Lung (tissue), 12 donors: ENCODE data around the gene ADCY5. TPM values are rescaled to one million over a fixed set of nuclear protein-coding genes. Genes with fewer than 3 reads are reported as not detected.

Experiments
- ATAC-seq: fragments of 200-7000 bp; cut with Tn5 transposase; one replicate; pipeline ENCODE4 v1.9.1; 2020; ENCODE audit warnings: moderate number of reproducible peaks; ENCODE audit not compliant: insufficient read depth, low FRiP score
- DNase-seq, 3 donors: peaks; one replicate each; pipeline ENCODE4 v3.0.0-alpha.2; 2013 to 2017
- H3K27ac ChIP-seq, 2 donors: one replicate each; pipeline ENCODE4 v1.5.1; 2013; ENCODE audit warnings: mild to moderate bottlenecking in 2 of 2, moderate library complexity in 2 of 2, control low read depth in 1 of 2, inconsistent platforms in 1 of 2, low read depth in 1 of 2, low read length in 1 of 2
- H3K27me3 ChIP-seq, 3 donors: one replicate each; pipeline ENCODE4 v1.5.1; 2013; ENCODE audit warnings: low read length in 2 of 3; ENCODE audit not compliant: control insufficient read depth in 3 of 3, insufficient read depth in 3 of 3
- H3K36me3 ChIP-seq, 4 donors: one replicate each; pipeline ENCODE4 v1.5.1; 2013; ENCODE audit warnings: low read length in 4 of 4, mild to moderate bottlenecking in 1 of 4, moderate library complexity in 1 of 4; ENCODE audit not compliant: control insufficient read depth in 4 of 4, insufficient read depth in 4 of 4
- H3K4me1 ChIP-seq, 5 donors: one replicate each; pipeline ENCODE4 v1.5.1; 2013; ENCODE audit warnings: low read length in 5 of 5, mild to moderate bottlenecking in 2 of 5, moderate library complexity in 1 of 5; ENCODE audit not compliant: control insufficient read depth in 5 of 5, insufficient read depth in 5 of 5
- H3K4me3 ChIP-seq: one replicate; pipeline ENCODE4 v1.5.1; 2013; ENCODE audit warnings: mild to moderate bottlenecking, control low read depth, moderate library complexity
- H3K9ac ChIP-seq, 2 donors: one replicate each; pipeline ENCODE4 v1.5.1; 2013; ENCODE audit warnings: low read length in 2 of 2, control low read depth in 1 of 2; ENCODE audit not compliant: insufficient read depth in 1 of 2
- H3K9me3 ChIP-seq, 4 donors: one replicate each; pipeline ENCODE4 v1.5.1; 2013; ENCODE audit warnings: low read length in 3 of 4, mild to moderate bottlenecking in 1 of 4, moderate library complexity in 1 of 4; ENCODE audit not compliant: control insufficient read depth in 4 of 4, insufficient read depth in 3 of 4
- CTCF ChIP-seq: IDR thresholded peaks from 2 replicates; pipeline ENCODE4 v1.5.1; 2012; ENCODE audit warnings: mild to moderate bottlenecking; ENCODE audit errors: control extremely low read depth, extremely low read depth
- WGBS, 2 donors: extraction: QIAGEN DNeasy Blood & Tissue Kit; methylation state at CpG; one replicate each; pipeline ENCODE4 v1.1.7; 2013; 5-methylcytosine and 5-hydroxymethylcytosine counted together
- polyA plus RNA-seq, 2 donors: library from polyadenylated mRNA; stranded (reverse); fragments of 200-250 nt; gene quantifications; one replicate each; pipeline ENCODE4 v1.2.1, GENCODE V29; 2013
- total RNA-seq, 2 donors: library from RNA; depleted of rRNA in 1 of 2; stranded (reverse); fragments of >200 nt in 1 of 2; gene quantifications; one replicate each; pipeline ENCODE4 v1.2.1, GENCODE V29; 2014 to 2021
- donor health status: control.
- donor health status: control.
- donor health status: Bipolar disorder and iron deficiency.
- donor health status: healthy.
- donor health status: DM: yes; HTN: yes; CAD: no.

ADCY5 gene
- total and polyA plus RNA-seq, 4 donors: 1.2 to 8.4 (median 2.4) TPM

- Histone ChIP-seq H3K27ac (peak overlapping the region in 1 of 2 donors; percentile 83), H3K36me3 (no peaks in the 10 kb centered on the region), H3K4me3 (no peak overlapping the region), H3K9me3 (no peaks in the 10 kb centered on the region), H3K9ac (no peak overlapping the region), H3K4me1 (peaks cover 3 to 47% (median 12%) of the 10 kb centered on the region in 5 donors), H3K27me3 (no peaks in the 10 kb centered on the region)
- no peak for TF ChIP-seq CTCF
- DNase-seq (peak in 1 of 3 donors; percentile 24), ATAC-seq (no peak)
- WGBS, 2 donors: 89 to 95% methylated on average over 6 of the region's 6 CpGs
These were observed 32.2 kb downstream of the ADCY5 start for GRCh38 chr3:123416647-123417046.

GRCh38 chr3:123416173-123416572, 32.7 kb downstream of the ADCY5 start:
- H3K9me3 ChIP-seq: no peaks in the 10 kb centered on the region
- ATAC-seq: no peak
- no peak overlapping the region for H3K4me3 ChIP-seq
- H3K9ac ChIP-seq: no peak overlapping the region
- DNase-seq: no peak
- no peaks in the 10 kb centered on the region for H3K27me3 ChIP-seq
- TF ChIP-seq CTCF: no peak
- H3K4me1 ChIP-seq: peaks cover 3 to 49% (median 14%) of the 10 kb centered on the region in 5 donors
- H3K36me3 ChIP-seq: no peaks in the 10 kb centered on the region
- 87% methylated on average over 4 of the region's 4 CpGs for WGBS, 2 donors
- H3K27ac ChIP-seq: peak overlapping the region in 1 of 2 donors; percentile 83

DNA sequence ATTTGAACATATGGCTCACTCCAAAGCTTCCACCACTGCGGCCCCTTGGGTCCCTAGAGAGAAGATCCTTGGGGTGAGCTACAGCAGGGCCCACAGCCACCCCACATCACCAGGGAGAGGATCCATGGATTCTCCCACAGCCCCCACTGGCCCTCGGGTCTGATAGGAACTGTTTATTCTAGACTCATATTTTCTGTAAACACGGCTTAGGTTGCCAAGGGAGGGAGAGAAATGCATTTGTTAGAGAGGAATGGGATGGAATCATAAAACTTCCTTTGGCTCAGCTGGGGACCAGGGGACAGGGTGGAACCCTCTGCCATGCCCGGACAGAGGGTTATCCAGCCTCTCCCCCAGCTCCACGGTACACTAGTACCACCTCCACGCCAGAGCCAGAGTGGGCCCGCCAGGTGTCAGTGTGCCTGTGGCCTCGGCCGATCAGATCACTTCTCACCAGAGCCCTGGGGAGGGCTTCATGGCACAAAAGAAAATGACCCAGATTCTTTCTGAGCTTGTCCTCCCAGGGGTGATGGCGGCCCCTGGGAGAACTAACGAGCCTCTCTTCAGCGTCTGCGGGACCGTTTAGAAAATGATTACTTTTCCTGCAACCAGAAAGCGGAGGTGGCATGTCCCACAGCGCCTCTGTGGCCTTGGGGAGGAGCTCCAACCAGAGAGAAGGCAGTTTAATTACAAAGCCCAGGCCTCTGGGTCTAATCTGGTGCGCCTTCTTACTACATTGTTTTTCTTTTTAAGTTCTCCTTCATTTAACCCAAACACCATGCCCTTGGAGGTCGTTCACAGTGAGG, 33.7 kb downstream of the ADCY5 start:
- Histone ChIP-seq H3K4me1 (peaks cover 1 to 49% (median 14%) of the 10 kb centered on the region in 5 donors), H3K36me3 (no peaks in the 10 kb centered on the region), H3K27me3 (no peaks in the 10 kb centered on the region), H3K27ac (peak overlapping the region; percentile 0 to 83), H3K9ac (no peak overlapping the region), H3K9me3 (no peaks in the 10 kb centered on the region), H3K4me3 (no peak overlapping the region)
- 76 to 83% methylated on average over 18 of the region's 18 CpGs for WGBS, 2 donors
- ATAC-seq (no peak), DNase-seq (peak; percentile 69 to 94 (median 91))
- no peak for TF ChIP-seq CTCF
